Left renal pelvis (tissue), 4 donors: ENCODE measurements around the gene SIPA1L3. TPM values are rescaled to one million over a fixed set of nuclear protein-coding genes. Genes with fewer than 3 reads are reported as not detected.

Experiments used
- DNase-seq, 4 donors: peaks; one replicate each; pipeline ENCODE4 v3.0.0-alpha.2; 2013; ENCODE audit warnings: low read depth in 4 of 4, low spot score in 3 of 4
- polyA plus RNA-seq, 4 donors: library from polyadenylated mRNA; unstranded; fragments of 120-200 nt; gene quantifications; one replicate each; pipeline ENCODE4 v1.2.1, GENCODE V29; 2013; ENCODE audit not compliant: insufficient read length in 4 of 4

Gene SIPA1L3
- polyA plus RNA-seq, 4 donors: 12.7 to 24.7 (median 21.9) TPM

DNA sequence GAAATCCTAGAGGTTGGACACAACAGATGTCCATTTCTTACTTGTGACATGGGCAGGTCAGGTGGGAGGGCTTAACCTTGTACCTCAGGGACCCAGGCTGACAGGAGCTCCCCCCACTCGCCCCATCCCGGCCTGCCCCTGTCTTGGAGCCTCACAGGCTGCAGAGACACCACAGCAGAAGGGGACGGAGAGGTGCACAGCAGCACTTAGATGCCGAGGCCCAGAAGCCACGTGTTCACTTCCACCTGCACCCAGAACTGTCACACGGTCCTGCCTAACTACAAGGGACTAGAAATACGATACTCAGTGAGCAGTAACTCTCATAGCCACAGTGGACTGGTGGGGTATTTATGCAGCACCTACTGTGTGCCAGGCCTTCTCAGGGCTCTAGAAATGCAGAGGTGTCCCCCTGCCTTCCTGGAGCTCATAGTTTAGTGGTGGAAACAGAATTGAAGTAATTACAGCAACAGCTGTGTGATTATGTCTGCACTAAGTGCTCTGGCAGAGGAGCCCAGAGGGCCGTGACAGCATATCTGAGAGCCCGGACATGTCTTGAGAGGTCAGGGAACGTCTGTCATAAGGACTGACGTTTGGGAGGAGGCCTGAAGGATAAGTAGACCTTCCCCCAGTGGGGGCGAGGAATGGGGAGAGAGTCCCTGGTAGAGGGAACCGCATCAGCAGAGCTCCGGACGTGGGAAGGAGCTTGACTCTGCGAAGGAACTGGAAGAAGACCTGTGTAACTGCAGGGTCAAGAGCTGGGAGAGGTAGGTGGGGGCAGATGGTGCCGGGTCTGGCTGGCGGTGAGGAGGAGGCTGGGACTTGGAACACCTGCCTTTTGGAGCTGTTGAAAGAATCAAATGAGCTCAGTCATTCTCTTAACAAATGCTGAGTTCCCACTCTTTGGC, 130.0 kb downstream of the SIPA1L3 start:
- DNase-seq: no peak

DNA sequence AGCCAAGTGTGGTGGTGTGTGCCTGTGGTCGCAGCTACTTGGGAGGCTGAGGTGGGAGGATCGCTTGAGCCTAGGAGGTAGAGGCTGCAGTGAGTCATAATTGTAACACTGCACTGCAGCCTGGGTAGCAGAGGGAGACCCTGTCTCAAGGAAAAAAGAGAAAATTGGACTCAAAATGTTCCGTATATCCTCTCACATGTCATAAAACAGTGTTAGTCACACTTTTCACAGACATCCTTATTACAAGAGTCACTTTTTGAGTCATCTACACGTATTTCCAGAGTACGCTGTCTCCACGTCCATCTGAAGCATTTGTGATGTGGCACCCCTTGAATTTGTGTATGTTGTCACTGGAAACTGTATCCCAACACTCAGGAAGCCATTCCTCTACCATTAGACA, 133.0 kb downstream of the SIPA1L3 start:
- DNase-seq: no peak

DNA sequence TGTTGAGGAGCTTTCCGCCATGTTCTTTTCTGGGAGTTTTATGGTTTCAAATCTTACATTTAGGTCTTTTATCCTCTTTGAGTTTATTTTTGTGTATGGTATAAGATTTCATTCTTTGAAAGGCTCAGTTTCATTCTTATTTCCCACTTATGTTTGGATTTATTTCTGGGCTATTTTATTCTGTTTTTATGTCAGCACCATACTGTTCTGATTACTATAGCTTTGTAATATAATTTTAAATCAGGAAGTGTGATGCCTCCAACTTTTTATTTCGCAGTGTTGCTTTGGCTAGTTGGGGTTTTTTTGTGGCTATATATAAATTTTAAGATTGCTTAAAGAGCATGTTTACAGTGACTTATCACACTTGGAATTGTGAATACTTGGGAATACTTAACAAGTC, 135.1 kb downstream of the SIPA1L3 start:
- no peak for DNase-seq

DNA sequence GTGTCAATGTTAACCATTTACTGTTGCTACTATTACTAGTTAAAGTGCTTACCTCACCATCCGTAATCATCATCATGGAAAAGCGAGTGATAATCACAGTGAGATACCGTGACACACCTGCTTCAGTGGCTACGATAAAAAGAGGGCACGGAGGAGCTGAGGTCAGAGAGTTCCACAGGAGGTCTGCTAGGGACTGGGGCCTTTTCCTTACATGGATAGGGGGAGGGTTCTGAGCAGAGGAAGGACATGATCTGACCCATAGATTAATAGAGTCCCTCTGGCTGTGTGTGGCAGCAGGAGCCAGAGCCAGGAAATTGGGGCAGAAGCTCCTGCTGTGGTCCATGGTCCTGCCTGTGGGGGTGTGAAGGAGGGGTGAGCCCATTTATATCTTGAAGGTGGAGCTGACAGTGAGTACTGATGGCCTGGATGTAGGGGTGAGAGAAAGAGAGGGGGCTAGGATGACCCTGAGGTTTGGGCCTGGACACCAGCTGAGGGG, 136.7 kb downstream of the SIPA1L3 start:
- DNase-seq: no peak

GRCh38 chr19:38044267-38045111, 137.5 kb downstream of the SIPA1L3 start:
- no peak for DNase-seq

GRCh38 chr19:38045554-38046253, 138.7 kb downstream of the SIPA1L3 start:
- no peak for DNase-seq

DNA sequence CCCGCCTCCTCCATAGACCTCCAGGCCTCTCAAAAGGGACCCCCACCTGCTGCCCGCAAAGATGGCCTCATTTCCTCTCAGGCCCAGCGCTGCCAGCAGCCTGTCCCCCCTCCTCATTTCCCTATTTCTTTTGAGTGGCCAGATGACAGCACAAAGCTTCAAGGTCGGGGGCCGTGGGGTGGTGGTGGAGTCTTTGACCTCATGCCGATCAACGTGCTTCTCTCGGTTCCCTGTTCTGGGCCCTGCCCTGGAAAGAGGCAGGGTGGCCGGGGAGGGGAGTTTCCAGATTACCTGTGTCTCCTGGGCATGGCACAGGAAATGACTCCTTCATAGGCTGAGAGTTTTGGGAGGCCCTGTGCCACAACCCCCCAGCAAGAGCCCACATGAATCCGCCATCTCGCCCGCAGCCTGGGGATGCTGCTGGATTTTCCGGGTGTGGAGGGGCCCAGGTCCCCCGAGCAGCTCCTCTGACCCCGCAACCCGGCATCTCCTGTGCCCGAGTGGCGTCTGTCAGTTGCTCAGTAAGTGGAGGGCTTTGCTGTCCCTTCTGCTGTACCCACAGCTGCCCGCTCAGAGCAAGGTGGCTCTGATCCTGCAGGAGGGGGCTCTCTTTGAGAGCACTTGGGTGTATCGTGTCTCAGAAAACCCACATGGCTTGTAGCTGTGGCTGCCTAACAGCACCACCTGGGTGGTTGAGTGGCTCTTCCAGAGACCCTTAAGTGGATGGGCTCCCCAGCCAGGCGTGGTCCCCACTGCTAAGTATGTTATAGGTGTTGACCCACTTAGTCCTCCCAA, 139.4 kb downstream of the SIPA1L3 start:
- no peak for DNase-seq

GRCh38 chr19:38047049-38047438, 140.0 kb downstream of the SIPA1L3 start:
- no peak for DNase-seq

DNA sequence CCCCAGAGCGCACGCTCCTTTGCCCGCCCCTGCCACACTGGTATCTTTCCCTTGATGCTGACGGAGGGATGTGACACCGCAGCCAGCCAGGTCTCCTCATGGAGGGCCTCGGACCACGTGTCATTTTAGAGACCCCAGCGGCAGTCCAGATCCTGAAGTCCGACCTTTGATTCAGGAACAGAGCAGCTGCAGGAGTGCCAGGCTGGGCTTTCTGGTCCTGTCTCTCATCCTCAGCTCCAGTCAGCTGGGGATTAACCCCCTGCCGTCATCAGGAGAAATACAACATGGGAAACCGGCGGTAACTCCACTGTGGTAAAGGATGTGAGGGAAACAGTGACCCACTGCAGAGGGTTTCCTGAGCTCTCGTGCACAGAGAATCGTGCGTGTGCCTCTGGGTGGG, 140.6 kb downstream of the SIPA1L3 start:
- DNase-seq: no peak

- DNase-seq: no peak
Observed at GRCh38 chr19:38049105-38049649, 142.2 kb downstream of the SIPA1L3 start.

DNA sequence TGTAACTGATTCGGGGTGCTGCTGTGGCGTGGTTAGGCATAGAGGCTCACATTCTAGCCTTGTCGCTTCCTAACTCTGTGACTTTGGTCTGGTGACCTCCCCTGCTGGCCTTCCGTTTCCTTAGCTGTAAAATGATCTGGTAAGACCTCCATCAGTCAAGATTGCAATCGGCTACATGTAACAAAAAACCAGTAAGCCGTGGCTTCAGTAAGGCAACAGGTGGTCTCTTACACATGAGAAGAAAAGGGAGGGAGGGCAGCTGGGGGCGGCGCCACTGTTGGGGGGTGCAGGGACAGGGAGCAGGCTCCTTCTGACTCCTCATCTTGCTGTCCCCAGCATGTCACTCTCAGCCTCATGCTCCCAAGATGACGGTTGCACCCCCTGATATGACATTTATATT, 148.0 kb downstream of the SIPA1L3 start:
- DNase-seq: no peak

DNA sequence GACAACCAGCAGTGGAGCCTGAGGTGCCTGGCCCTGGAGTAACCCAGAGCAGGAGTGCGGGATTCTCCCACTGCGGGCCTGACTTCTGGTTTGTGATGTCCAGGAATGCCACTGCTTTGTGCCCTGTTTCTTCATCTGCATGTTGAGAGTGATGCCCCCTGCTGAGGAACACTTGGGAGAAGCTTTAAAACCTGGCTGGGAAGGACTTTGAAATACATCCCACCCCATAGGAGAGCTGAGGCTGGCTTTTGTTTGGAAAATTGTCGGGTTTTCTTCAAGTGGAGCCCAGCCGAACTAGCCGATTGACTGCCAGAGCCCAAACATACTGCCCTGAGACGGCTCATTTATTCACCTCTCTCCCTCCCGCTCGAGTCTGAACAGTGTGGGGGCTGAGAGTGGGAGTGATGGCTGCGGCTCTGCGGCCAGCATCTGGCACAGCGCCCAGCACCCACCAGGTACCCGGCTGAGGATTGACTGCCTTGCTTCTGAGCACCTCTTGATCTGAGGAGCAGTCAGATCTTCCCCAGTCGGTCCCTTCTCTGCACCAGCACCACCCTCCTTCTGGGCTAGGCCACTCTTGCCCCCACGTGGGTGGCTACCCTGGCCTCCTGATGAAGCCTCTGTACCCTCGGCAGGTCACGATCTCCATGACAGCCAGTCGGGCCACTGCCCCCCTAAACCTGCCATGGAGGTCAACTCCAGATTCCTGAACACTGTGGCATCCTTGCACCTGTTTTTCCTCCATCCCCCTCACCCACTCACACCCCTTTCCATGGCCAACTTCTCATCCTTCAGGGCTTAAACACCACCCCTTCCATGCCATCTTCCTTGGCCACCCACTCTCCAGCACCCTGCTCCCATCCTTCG, 148.9 kb downstream of the SIPA1L3 start:
- DNase-seq: no peak

GRCh38 chr19:38056646-38057045, 149.6 kb downstream of the SIPA1L3 start:
- DNase-seq: no peak

DNA sequence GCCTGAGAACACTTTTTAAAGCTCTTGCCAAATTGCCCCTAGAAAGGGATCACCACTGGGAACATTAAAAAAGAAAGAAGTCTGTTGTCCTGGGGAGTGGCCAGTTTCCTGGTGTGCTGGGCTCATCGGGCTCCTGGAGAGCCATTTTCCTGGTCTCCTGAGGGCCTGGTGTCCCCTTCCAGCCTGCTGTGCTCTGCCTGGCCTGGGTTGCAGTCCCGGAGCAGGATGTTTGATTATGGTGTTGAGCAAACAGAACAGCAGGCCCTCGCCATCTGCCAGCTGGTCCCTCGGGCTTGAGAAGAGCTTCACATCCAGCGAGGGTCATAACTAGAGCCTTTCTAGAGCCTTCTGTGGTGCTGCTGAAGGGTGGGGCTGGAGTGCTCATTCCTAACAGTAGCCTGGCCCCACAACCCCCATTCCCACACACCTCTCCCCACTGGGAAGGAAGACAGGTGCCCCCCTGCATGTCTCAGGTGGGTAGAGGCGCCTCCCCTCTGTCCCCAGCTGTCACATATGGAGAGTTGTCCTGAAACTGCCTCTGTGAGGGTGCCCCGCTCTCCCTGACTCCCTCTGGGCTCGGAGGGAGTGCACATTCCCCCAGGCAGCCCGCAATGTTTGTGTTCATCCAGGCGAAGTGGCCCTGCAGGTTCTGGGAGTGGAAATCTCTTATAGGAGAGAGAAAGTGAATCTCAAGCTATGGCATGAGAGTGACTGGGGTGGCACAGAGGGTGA, 151.1 kb downstream of the SIPA1L3 start:
- no peak for DNase-seq

DNA sequence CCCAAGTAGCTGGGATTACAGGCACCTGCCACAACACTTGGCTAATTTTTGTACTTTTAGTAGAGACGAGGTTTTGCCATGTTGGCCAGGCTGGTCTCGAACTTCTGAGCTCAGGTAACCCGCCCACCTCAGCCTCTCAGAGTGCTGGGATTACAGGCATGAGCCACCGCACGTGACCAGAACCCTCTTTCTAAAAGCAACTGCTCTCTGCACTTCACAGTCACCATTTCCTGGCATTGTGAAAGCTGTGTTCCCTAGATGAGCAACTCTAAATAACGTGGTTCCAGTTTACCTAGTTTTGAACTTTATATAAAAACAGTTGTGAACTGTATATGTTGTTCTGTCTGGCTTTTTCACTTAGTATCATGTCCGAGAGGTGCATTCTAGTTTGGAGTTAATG, 152.9 kb downstream of the SIPA1L3 start:
- DNase-seq: no peak

- DNase-seq: no peak
Observed at GRCh38 chr19:38060331-38060730, 153.3 kb downstream of the SIPA1L3 start.

- DNase-seq: no peak
Observed at GRCh38 chr19:38061294-38061693, 154.3 kb downstream of the SIPA1L3 start.
